ENCODE results near the gene ROR2. TPM values are rescaled to one million over a fixed set of nuclear protein-coding genes. Genes with fewer than 3 reads are reported as not detected.

The ROR2 gene
- polyA plus RNA-seq, 1 donor: 3.1 TPM

GRCh38 chr9:91840882-91841281 is 109.1 kb downstream of the ROR2 start:
- no peak for DNase-seq

DNA sequence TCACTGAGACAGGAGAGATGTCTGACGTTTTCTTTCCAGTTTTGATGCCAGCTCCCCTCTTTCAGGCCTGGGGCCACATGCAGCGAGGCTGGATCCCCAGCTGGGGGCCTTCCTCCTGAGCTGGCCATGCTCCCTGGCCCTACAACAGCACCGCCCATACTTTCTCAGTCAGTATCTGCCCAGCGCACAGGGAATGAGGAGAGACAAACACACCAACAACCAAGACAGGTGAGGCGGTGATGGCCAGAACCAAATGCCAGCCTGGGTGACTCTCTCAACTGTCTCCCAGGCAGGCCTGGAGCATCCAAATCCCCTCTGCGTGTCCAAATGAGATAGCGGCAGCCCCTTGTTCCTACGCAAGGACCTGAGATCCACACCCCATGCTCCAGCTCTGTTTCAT is 109.6 kb downstream of the ROR2 start:
- DNase-seq: no peak

DNA sequence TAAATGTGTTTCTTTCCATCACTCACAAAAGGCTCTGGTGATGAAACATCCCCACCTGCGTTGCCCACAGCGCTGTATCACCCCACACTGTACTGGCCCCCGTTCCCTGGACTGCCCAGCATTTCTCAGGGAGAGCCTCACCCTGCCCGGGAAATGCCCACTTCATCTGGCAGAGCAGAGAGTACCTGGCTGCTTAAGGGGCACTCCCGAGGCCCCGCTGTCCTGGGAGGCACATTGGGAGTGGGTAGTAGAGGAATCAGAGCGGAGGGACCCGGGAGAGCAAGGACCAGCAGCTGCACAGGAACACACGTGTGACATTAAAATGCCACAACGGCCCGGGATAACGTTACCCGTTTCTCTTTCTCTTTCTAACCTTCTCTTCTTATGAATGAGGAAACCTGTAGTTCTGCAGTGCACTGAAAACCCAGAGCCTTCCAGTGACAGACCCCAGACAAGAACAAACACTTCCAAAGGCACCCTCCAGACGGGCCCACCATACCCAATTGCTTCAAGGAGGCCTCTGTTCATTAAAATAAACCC is 110.0 kb downstream of the ROR2 start:
- DNase-seq: no peak

DNA sequence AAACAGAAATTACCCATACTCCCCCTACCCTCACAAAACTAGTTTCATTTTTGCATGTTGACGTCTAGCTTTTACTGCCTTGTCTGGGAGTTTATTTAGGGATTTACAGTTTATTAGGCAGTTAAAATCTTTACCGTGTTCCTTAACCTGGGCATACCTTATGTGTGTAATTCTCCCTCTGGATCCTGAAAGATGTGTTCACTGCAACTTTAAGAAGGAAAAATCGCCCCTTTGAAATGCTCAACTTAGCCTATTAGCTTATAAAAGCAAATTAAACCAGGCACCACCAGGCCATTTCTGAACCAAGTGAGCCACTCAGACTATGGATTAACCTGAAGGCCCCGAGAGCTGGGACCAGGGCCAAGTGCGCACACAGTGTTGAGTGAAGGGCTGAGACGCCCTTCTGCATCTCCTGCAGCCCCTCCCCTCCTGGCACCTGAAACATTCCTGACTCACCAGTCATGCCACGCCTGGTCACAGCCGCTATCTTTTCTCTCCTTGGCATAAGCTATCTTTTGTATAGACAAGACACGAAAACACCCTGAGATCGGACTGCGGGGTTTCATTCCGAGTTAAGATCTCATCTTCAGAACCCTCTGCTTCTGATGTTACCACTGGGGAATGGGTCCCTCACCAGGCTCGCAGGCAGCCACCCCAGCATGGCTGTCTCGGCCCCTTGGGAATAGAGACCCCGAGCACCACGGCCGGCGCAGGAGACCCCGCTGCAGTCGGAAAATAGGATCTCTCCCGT is 111.9 kb downstream of the ROR2 start:
- no peak for DNase-seq

GRCh38 chr9:91836515-91836914 is 113.5 kb downstream of the ROR2 start:
- DNase-seq: no peak

- no peak for DNase-seq
These were observed 114.4 kb downstream of the ROR2 start for GRCh38 chr9:91835632-91836031.

DNA sequence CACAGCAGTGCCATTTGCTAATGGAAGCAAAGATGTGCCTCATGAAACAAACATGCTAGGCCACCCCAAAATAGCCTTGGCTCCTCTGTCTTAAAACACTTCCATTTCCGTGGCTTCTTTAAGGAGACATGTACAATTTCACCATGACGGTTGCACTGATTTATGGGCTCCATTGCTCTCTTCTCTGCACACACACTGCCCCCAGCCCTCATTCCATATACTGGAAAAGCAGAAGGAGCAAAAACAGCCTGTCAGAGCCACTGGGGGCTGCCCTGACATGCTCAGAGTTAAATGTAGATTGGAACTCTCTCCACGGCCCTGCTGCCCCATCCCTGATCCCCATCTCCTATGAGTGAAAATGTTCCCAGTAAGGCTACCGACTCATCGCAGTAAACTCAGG is 114.8 kb downstream of the ROR2 start:
- no peak for DNase-seq

DNA sequence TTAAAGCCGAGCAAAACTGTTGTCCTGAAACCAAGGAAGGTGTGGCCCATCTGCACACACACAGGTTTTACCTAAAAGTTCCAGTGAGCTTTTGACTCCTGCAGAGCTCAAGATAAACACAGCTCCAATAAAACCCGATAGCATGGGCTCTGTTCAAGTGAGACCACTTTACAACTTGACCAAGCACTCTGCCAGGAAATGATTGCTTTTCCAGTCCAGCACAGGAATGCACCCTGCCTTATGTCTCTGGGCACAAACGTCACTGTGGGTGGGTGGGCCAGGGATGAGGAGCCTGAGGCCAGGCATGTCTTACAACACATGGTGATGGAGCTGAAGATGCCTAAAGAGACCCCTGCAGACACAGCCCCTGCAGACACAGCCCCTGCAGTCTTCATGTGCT is 115.3 kb downstream of the ROR2 start:
- no peak for DNase-seq

- no peak for DNase-seq
These were observed 116.2 kb downstream of the ROR2 start for GRCh38 chr9:91833878-91834255.

DNA sequence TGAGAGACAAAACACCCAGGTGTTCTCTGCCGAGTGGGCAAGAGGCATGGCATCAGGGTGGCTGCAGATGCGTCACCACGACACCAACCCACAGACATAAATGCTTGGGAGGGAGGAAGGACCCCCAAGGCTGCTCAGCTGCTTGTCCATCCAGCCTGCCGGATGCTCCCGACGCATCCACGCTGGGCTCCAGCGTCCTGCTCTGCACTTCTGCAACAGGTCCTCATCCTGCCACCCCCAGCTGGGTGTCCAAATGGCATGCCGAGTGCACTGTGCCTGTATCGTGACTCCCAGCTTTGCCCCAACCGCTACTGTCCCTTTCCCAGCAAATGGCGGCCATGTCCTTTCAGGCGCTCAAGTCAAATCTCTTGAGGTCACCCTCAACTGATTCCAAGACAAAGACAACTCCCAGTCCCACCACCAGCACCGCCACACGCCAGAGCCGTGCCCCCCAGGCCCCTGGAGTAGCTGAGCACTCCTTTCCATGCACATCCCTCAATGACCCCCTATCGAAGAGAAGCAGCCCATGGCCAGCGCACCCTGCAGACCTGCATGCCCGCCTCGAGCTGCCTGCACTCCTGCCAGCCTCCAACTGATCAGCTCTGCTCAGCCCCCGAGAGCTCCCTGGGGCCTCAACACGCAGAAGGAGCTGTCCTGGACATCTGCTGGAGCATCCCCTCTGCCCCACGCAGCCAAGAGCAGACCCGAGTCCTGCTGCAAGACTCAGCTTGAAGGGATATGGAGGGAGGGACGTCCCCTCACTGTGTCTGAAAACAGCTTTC is 116.7 kb downstream of the ROR2 start:
- DNase-seq: no peak

- no peak for DNase-seq
These were observed 117.7 kb downstream of the ROR2 start for GRCh38 chr9:91832322-91832721.

DNA sequence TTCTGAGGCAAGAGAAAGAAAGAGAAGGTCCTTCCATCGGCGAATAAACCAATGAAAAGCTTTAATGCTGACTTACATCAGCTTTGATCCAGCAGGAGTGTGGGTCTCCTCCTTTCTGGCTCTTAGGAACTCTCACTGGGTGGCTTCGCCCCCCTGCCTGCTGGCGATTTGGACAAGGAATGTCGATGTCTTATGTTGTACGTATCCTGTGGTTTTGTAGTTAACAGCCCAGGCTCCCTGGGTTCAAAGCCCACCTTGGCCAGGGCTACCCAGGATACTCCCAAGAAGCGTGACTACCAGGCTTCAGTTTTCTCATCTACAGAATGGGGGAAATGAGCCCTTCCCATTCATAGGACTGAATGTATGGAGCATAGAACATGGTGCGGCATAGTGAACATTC is 124.2 kb downstream of the ROR2 start:
- no peak for DNase-seq

- no peak for DNase-seq
These were observed 124.6 kb downstream of the ROR2 start for GRCh38 chr9:91825422-91825821.

DNA sequence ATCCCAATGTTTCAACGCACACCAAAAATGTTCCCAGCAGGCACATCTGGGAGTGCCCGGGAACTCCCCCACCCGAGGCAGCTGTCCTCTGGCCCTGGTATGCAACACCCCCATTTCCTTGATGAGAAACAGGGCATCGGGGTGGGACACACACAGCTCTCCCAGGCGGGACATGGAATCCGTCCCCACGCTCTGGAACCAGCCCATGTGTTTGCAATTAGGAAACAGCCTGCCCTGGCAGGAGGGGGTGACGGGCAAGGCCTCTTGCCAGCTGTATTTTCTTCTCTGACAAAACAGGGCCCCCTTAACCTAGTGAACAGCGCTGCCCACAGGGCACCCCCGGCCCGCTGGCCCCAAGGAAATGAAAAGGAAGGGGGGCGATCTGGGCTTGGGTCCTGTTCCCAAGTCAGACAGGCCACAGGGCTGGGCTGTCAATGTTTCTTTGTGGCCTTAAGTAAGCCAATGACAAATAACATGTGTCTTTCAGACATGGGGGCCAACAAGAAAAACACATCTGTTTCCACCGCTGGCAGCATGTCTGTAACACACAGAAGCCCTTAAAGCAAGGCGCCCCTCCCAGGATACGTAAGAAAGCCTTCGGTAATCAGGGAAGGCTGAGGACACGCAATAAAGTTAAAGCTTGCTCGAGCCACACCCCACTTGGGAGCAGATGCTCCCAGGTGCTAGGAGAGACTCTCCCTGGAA is 125.3 kb downstream of the ROR2 start:
- DNase-seq: no peak

DNA sequence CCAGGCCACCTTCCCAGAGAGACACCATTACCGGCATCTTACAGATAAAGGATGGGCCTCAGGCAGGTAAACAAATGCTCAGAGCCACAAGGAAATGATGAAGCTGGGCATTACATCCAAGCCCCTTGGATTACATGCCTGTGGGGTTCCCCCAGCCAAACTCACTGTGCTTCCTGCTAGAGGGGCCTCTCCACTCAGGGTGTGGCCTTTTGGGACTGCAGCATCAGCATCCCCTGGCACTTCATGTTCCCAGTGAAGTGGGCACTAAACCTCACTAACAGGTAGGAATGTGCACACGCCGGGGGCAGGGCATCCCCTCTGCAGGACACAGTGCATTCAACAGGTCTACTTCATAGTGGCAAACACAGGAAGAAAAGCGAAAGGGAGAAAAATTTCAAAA is 125.9 kb downstream of the ROR2 start:
- no peak for DNase-seq

GRCh38 chr9:91820949-91821880 is 128.8 kb downstream of the ROR2 start:
- no peak for DNase-seq

DNA sequence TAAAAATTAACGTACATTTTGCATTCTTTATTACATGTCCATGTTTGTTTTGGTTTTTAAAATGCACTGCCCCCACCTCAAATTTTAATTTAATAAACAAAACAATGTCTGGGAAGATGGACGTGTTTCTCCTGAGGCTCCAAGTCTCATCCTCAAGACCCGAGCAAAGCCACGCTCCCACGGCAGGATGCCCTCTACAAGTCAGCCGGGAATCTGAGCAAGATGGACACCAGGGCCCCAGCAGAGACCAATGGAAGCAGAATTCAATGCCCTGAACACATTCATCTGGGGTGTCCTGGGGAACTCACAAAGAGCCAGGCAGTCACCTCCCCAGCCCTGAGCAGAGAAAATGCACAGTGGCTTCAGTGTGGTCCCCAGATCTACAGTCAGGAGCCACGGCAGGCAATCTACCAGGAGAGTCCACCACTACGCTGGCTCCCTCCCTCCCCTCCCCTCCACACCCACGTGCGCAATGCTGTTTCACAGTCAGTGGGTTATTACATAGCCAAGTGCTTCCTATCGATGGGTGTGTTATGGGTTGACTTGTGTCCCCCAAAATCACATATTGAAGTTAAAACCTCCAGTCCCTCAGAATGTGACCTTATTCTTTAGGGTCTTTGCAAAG is 129.8 kb downstream of the ROR2 start:
- no peak for DNase-seq

DNA sequence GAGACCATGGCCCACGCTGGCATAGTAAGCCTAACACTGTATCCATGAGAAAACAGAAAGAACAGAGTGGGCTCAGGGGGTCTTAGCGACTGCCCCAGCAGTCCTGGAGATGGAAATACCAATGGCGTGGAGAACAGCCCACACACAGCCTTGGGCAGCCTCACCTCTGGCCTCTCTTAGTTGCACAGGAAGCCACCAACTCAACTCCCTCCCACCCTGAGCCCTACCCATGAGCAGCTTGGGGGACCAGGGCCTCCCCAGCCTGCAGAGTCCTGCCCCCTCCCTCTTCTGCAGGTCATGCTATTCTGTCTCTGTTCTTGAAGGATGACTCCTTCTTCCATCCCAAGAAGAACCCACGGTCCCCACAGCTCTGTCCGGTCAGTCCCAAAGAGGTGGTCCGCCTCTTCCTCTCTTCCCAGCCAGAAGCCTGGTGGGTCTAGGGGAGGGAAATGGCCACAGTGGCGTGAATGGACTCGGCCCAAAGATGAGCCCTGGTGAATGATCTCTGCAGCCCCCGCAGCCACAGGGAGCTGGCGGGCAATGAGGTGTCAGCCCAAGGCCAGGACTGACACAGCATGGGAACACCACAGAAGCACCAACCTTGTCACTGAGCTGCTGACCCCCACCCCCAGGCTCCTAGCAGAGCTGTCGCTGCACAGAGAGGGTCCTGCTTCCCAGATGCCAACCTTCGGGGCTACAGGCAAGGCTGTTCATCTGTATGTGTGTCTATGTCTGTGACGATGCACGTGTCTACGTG is 131.2 kb downstream of the ROR2 start:
- DNase-seq: no peak

DNA sequence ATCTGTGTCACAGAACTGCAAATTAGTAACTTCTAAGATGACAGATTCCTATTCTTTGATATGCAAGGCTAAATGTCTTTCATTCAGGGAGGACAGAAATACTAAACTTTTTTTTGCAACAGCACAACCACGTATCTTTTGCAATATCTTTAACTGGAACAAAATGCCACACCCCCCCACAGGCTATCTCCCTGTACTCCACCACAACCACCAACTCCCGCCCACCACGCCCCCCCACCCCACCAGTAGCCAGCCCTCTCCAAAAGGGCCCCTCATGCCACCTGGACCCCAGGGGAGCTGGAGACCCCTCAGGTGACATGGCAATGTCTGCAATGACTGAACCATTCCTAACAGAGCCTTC is 131.8 kb downstream of the ROR2 start:
- no peak for DNase-seq

DNA sequence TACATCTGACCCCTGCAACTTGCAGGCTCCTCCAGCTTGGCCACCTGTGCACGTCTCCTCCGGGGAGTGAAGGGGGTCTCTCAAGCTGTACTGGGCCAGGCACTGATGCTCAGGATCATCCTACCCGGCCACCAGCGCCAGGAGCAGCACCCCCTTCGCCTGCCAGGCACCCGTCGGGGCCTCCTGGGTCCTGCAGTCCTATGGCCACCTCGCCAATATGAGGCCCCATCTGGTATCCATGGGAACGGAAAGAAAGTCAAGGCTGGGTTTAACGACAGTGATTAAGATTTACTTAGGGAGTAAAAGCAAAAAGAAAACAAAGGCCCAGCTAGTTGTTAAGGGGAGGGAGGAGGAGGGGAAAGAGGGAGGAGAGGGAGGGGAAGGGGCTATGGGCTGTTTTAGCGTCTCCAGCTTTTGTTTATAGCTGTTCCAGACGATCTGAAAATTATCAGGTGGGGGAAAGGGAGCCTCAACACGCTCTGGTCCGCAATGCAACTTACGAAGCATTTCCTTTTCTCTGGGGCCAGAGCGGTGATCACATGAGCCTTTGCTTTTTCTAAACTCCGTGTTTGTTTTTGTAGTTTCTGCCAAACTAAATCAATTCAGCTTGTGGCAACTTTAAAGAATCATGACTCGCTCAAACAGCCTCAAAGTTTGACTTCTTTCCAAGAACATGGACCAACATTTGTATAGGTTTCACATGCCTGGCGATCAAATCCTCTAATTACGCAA is 132.4 kb downstream of the ROR2 start:
- DNase-seq: peak; percentile 33

Measured in hindlimb muscle (tissue), 1 donor.